ENCODE measurements around the gene BLVRB.
"Not testable (repeated sequence)": the region's sequence is repeated elsewhere in the genome, so short reads cannot be mapped to it uniquely, and the experiment has no call there.

Gene BLVRB

DNA sequence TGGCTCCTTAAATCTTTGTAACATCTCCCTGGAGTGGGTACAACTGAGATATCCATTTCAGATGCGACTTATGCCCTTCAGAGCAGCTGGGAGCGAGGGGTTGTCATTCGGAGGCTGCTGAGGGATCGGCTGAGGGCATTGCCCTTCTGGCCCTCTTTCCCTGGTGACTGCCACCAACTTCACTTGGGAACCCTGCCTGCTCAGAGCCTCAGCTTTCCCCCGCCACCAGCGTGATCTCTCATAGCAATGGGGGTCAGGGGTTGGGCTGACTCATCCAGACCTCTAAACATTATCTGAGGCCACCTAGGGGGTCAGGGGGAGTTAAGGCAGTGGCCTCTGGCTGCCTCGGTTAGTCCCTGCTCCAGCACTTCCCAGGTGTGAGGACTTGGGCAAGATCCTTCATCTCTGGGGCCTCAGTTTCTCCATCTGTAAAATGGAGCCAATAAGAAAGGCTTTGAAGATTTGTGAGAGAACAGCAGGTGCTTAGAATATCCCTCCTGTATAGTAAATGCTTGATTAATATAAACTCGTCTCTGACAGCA lies 53.5 kb downstream of the BLVRB start:
- DNase-seq (ENCODE audit: low read depth in 1 of 2, low spot score in 1 of 2) = no peak
- no peak for TF ChIP-seq SPI1 (IDR thresholded peaks at IDR 0.05; ENCODE audit: borderline replicate concordance, low read depth)
- no peak overlapping the region for H3K4me3 ChIP-seq (replicated peaks; ENCODE audit: insufficient read depth, low read length)
- H3K27ac ChIP-seq (replicated peaks) = no peak overlapping the region
- H3K27me3 ChIP-seq (ENCODE audit: insufficient read depth, poor library complexity, severe bottlenecking) = no peaks in the 10 kb centered on the region

DNA sequence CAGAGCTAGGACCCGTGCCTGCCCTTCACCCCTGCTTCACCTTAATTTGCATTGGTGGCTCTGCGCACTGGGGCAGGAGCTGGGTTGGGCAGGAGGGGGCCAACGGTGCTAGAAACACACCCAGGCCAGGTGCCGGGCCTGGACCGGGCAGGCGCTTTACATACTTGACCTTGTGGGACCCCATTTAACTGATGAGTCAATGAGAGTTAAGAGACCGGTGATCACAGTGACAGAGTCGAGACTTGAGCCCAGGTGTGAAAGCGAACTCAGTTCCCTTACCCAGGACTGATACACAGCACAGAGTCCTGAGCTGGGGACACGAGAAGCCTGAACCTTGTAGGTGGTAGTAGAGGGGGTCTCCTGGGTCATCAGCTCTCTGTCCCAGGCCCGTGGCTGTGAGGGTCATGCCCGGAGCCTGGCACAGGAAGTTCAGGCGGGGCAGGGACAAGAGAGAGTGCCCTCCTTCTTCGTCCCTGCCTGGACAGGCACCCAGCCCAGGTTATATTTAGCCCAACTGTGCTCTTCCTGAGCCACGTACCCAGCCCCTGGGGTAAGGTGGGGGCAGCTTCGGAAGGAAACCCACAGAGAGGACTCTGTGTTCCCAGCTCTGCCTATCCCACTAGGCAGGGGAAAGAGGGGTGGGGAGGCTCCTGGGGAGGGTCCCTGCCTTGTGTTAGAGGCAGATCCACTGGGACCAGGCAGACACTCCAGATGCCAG lies 54.3 kb downstream of the BLVRB start:
- no peak for DNase-seq (ENCODE audit: low read depth in 1 of 2, low spot score in 1 of 2)
- Histone ChIP-seq H3K27me3 (ENCODE audit: insufficient read depth, poor library complexity, severe bottlenecking) (no peaks in the 10 kb centered on the region), H3K4me3 (replicated peaks; ENCODE audit: insufficient read depth, low read length) (no peak overlapping the region), H3K27ac (replicated peaks) (no peak overlapping the region)
- TF ChIP-seq, protein P1, sequence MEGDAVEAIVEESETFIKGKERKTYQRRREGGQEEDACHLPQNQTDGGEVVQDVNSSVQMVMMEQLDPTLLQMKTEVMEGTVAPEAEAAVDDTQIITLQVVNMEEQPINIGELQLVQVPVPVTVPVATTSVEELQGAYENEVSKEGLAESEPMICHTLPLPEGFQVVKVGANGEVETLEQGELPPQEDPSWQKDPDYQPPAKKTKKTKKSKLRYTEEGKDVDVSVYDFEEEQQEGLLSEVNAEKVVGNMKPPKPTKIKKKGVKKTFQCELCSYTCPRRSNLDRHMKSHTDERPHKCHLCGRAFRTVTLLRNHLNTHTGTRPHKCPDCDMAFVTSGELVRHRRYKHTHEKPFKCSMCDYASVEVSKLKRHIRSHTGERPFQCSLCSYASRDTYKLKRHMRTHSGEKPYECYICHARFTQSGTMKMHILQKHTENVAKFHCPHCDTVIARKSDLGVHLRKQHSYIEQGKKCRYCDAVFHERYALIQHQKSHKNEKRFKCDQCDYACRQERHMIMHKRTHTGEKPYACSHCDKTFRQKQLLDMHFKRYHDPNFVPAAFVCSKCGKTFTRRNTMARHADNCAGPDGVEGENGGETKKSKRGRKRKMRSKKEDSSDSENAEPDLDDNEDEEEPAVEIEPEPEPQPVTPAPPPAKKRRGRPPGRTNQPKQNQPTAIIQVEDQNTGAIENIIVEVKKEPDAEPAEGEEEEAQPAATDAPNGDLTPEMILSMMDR (IDR thresholded peaks at IDR 0.05; ENCODE audit: insufficient read depth, low read length) = no peak
- no peak for TF ChIP-seq GABPA (IDR thresholded peaks at IDR 0.05; ENCODE audit: low read depth)
- no peak for TF ChIP-seq POLR2AphosphoS5 (IDR thresholded peaks at IDR 0.05; ENCODE audit: low read depth)
- TF ChIP-seq SPI1 (IDR thresholded peaks at IDR 0.05; ENCODE audit: borderline replicate concordance, low read depth) = no peak
- TF ChIP-seq, protein P2, sequence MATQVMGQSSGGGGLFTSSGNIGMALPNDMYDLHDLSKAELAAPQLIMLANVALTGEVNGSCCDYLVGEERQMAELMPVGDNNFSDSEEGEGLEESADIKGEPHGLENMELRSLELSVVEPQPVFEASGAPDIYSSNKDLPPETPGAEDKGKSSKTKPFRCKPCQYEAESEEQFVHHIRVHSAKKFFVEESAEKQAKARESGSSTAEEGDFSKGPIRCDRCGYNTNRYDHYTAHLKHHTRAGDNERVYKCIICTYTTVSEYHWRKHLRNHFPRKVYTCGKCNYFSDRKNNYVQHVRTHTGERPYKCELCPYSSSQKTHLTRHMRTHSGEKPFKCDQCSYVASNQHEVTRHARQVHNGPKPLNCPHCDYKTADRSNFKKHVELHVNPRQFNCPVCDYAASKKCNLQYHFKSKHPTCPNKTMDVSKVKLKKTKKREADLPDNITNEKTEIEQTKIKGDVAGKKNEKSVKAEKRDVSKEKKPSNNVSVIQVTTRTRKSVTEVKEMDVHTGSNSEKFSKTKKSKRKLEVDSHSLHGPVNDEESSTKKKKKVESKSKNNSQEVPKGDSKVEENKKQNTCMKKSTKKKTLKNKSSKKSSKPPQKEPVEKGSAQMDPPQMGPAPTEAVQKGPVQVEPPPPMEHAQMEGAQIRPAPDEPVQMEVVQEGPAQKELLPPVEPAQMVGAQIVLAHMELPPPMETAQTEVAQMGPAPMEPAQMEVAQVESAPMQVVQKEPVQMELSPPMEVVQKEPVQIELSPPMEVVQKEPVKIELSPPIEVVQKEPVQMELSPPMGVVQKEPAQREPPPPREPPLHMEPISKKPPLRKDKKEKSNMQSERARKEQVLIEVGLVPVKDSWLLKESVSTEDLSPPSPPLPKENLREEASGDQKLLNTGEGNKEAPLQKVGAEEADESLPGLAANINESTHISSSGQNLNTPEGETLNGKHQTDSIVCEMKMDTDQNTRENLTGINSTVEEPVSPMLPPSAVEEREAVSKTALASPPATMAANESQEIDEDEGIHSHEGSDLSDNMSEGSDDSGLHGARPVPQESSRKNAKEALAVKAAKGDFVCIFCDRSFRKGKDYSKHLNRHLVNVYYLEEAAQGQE (IDR thresholded peaks at IDR 0.05; ENCODE audit: insufficient replicate concordance, low read depth) = no peak

DNA sequence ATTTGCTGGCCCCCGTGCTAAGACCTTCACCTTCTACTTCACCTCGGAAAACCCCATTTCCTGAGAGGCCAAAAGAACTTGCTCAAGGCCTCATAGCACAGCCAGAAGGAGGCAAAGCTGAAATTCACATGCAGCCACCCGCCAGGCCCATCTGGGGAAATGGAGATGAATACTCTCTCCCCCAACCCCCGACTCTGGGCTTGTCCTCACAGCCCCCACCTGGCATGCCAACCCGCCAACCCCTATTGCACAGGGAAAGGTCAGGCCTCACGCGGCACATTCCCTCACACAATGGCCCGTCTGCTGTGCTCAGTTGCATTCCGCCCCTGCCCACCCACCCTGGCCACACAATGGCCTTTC lies 55.5 kb downstream of the BLVRB start:
- TF ChIP-seq SPI1 (IDR thresholded peaks at IDR 0.05; ENCODE audit: borderline replicate concordance, low read depth) (no peak), POLR2AphosphoS5 (IDR thresholded peaks at IDR 0.05; ENCODE audit: low read depth) (no peak), GABPA (IDR thresholded peaks at IDR 0.05; ENCODE audit: low read depth) (no peak)
- TF ChIP-seq, protein P2 (IDR thresholded peaks at IDR 0.05; ENCODE audit: insufficient replicate concordance, low read depth) = no peak
- TF ChIP-seq, protein P1 (IDR thresholded peaks at IDR 0.05; ENCODE audit: insufficient read depth, low read length) = no peak
- Histone ChIP-seq H3K4me3 (replicated peaks; ENCODE audit: insufficient read depth, low read length) (no peak overlapping the region), H3K27me3 (ENCODE audit: insufficient read depth, poor library complexity, severe bottlenecking) (no peaks in the 10 kb centered on the region), H3K27ac (replicated peaks) (no peak overlapping the region)
- DNase-seq (ENCODE audit: low read depth in 1 of 2, low spot score in 1 of 2) = no peak

DNA sequence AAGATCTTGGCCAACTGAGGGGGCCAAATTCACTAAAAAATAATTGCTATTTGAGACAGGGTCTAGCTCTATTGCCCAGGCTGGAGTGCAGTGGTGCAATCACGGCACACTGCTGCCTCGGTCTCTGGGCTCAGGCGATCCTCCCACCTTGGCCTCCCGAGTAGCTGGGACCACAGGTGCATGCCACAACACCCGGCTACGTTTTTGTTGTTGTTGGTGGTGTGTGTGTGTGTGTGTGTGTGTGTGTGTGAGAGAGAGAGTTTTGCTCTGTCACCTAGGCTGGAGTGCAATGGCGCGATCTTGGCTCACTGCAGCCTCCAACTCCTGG lies 57.0 kb downstream of the BLVRB start:
- DNase-seq (ENCODE audit: low read depth in 1 of 2, low spot score in 1 of 2); H3K4me3 ChIP-seq (replicated peaks; ENCODE audit: insufficient read depth, low read length); H3K27ac ChIP-seq (replicated peaks): not testable (repeated sequence)

More for the DNA sequence above, 57.0 kb downstream of the BLVRB start:
- H3K27me3 ChIP-seq (ENCODE audit: insufficient read depth, poor library complexity, severe bottlenecking) = not testable (repeated sequence)
